H1 (cell line): ENCODE results near the gene FLT4. TPM values are rescaled to one million over a fixed set of nuclear protein-coding genes. Genes with fewer than 3 reads are reported as not detected.

Source experiments
- CTCF ChIA-PET: fragments of 300-600 bp; sonication (Branson Sonifier 250); formaldehyde crosslinking; loops from one replicate; lab custom pipeline; 2021; ENCODE audit not compliant: partially characterized antibody; lab: Charles Lee
- POLR2A ChIA-PET: fragments of 300-600 bp; sonication (Branson Sonifier 250); formaldehyde crosslinking; loops from one replicate; lab custom pipeline; 2021; ENCODE audit warnings: inconsistent platforms; ENCODE audit not compliant: partially characterized antibody; lab: Charles Lee
- DNase-seq, 2 experiments: peaks; one replicate each; pipeline versions ENCODE4 v3.0.0 to v3.0.0-alpha.2; 2010 to 2022; ENCODE audit warnings: low spot score in 2 of 2, low read depth in 1 of 2, mixed read lengths in 1 of 2
- FAIRE-seq: peaks from 2 replicates; lab custom pipeline; 2011; peaks lifted over from hg19 to GRCh38; lab: Jason Lieb, UNC
- H2AFZ ChIP-seq: 2 replicates; pipeline ENCODE4 v1.8.1; 2012; ENCODE audit warnings: low read length, inconsistent platforms
- H2AK5ac ChIP-seq: 2 replicates; pipeline ENCODE4 v1.6.1; 2013; ENCODE audit warnings: low read depth, low read length
- H2BK120ac ChIP-seq: replicated peaks from 2 replicates; pipeline ENCODE3; 2013; ENCODE audit warnings: low read depth, low read length, inconsistent platforms
- H2BK12ac ChIP-seq: 2 replicates; pipeline ENCODE4 v1.6.1; 2013; ENCODE audit warnings: low read depth, low read length
- H2BK15ac ChIP-seq: 2 replicates; pipeline ENCODE4 v1.6.1; 2013; ENCODE audit warnings: low read length
- H2BK20ac ChIP-seq: 2 replicates; pipeline ENCODE4 v1.6.1; 2013; ENCODE audit warnings: low read length
- H2BK5ac ChIP-seq: 2 replicates; pipeline ENCODE4 v1.6.1; 2013; ENCODE audit warnings: low read depth, low read length
- H3K14ac ChIP-seq: 2 replicates; pipeline ENCODE4 v1.6.1; 2013; ENCODE audit warnings: inconsistent platforms; ENCODE audit not compliant: insufficient read length
- H3K18ac ChIP-seq: 2 replicates; pipeline ENCODE4 v1.6.1; 2013; ENCODE audit warnings: low read length; ENCODE audit errors: extremely low read depth
- H3K23ac ChIP-seq: 2 replicates; pipeline ENCODE4 v1.6.1; 2013; ENCODE audit warnings: inconsistent platforms; ENCODE audit not compliant: insufficient read length
- H3K23me2 ChIP-seq: 2 replicates; pipeline ENCODE4 v1.6.1; 2013; ENCODE audit warnings: low read depth, low read length
- H3K27ac ChIP-seq: 2 replicates; pipeline ENCODE4 v1.6.1; 2011; ENCODE audit warnings: low read depth, low read length, inconsistent platforms
- H3K27me3 ChIP-seq, 4 experiments: replicated peaks in 1 of 4; 1 replicate in 1 of 4; 2 replicates in 3 of 4; pipeline versions ENCODE4 v1.6.1 to v1.8.1; 2011 to 2013; ENCODE audit warnings: low read length in 3 of 4, mild to moderate bottlenecking in 3 of 4, inconsistent platforms in 2 of 4, mixed read lengths in 2 of 4, moderate library complexity in 1 of 4; ENCODE audit not compliant: control insufficient read depth in 3 of 4, insufficient read depth in 3 of 4; ENCODE audit errors: extremely low read depth in 1 of 4
- H3K36me3 ChIP-seq, 4 experiments: 2 replicates each; pipeline versions ENCODE4 v1.6.1 to v1.8.1; 2011 to 2013; ENCODE audit warnings: mild to moderate bottlenecking in 4 of 4, low read length in 3 of 4, moderate library complexity in 2 of 4, control low read depth in 1 of 4, inconsistent platforms in 1 of 4; ENCODE audit not compliant: insufficient read depth in 4 of 4, control insufficient read depth in 2 of 4
- H3K4ac ChIP-seq: replicated peaks from 2 replicates; pipeline ENCODE3; 2013; ENCODE audit warnings: low read length, low read depth, mixed read lengths, inconsistent platforms; ENCODE audit not compliant: insufficient read length
- H3K4me1 ChIP-seq, 4 experiments: replicated peaks in 1 of 4; 1 replicate in 1 of 4; 2 replicates in 3 of 4; pipeline versions ENCODE4 v1.6.1 to v1.8.1; 2011 to 2013; ENCODE audit warnings: low read length in 3 of 4, inconsistent platforms in 2 of 4, mixed read lengths in 1 of 4; ENCODE audit not compliant: insufficient read depth in 4 of 4, control insufficient read depth in 3 of 4
- H3K4me2 ChIP-seq, 2 experiments: 2 replicates each; pipeline versions ENCODE4 v1.6.1 to v1.8.1; 2011 to 2013; ENCODE audit warnings: low read depth in 2 of 2, low read length in 2 of 2, control low read depth in 1 of 2, inconsistent platforms in 1 of 2, mild to moderate bottlenecking in 1 of 2; ENCODE audit not compliant: insufficient read depth in 1 of 2
- H3K4me3 ChIP-seq, 4 experiments: fragments of 200-600, 300-600 bp in 1 of 4; sonication (generic), shearing (Covaris generic), sonication (Bioruptor Twin) in 1 of 4; 2 replicates each; pipeline versions ENCODE4 v1.5.1 to v1.8.1; 2011 to 2016; ENCODE audit warnings: low read length in 4 of 4, low read depth in 3 of 4, control low read depth in 2 of 4, inconsistent platforms in 2 of 4, mild to moderate bottlenecking in 2 of 4, mixed read lengths in 1 of 4, moderate library complexity in 1 of 4; ENCODE audit not compliant: insufficient read depth in 2 of 4; ENCODE audit errors: extremely low read depth in 1 of 4
- H3K56ac ChIP-seq: replicated peaks from 2 replicates; pipeline ENCODE3; 2013; ENCODE audit warnings: low read depth, mild to moderate bottlenecking, mixed read lengths, low read length, inconsistent platforms; ENCODE audit not compliant: insufficient read length
- H3K79me1 ChIP-seq: 2 replicates; pipeline ENCODE4 v1.6.1; 2013; ENCODE audit warnings: low read depth, low read length, control low read depth
- H3K79me2 ChIP-seq, 2 experiments: 2 replicates each; pipeline versions ENCODE4 v1.6.1 to v1.8.1; 2012 to 2013; ENCODE audit warnings: low read length in 2 of 2, mild to moderate bottlenecking in 2 of 2, inconsistent platforms in 1 of 2; ENCODE audit not compliant: insufficient read depth in 2 of 2, control insufficient read depth in 1 of 2
- H3K9ac ChIP-seq, 4 experiments: replicated peaks in 1 of 4; 1 replicate in 1 of 4; 2 replicates in 3 of 4; pipeline versions ENCODE4 v1.6.1 to v1.8.1; 2011 to 2013; ENCODE audit warnings: low read depth in 3 of 4, low read length in 3 of 4, control low read depth in 2 of 4, mild to moderate bottlenecking in 2 of 4, moderate library complexity in 2 of 4, inconsistent platforms in 1 of 4; ENCODE audit errors: extremely low read depth in 1 of 4
- H3K9me3 ChIP-seq, 2 experiments: 2 replicates each; pipeline versions ENCODE4 v1.6.1 to v1.8.1; 2012 to 2013; ENCODE audit warnings: mild to moderate bottlenecking in 2 of 2, moderate library complexity in 2 of 2, control low read depth in 1 of 2, inconsistent platforms in 1 of 2, low read depth in 1 of 2, low read length in 1 of 2, mixed read lengths in 1 of 2; ENCODE audit not compliant: insufficient read depth in 2 of 2
- H4K20me1 ChIP-seq, 2 experiments: replicated peaks in 1 of 2; 2 replicates each; pipeline versions ENCODE3 to v1.8.1; 2011 to 2013; ENCODE audit warnings: inconsistent platforms in 2 of 2, low read length in 2 of 2, mild to moderate bottlenecking in 1 of 2; ENCODE audit not compliant: insufficient read depth in 2 of 2, control insufficient read depth in 1 of 2
- H4K5ac ChIP-seq: 2 replicates; pipeline ENCODE4 v1.6.1; 2013; ENCODE audit warnings: low read length, low read depth, mixed read lengths, inconsistent platforms; ENCODE audit not compliant: insufficient read length
- H4K8ac ChIP-seq: 2 replicates; pipeline ENCODE4 v1.8.0; 2013; ENCODE audit warnings: mild to moderate bottlenecking, moderate library complexity, low read length, inconsistent platforms; ENCODE audit not compliant: insufficient read depth; ENCODE audit errors: extremely low read depth
- H4K91ac ChIP-seq: replicated peaks from 2 replicates; pipeline ENCODE3; 2013; ENCODE audit warnings: low read length, mixed read lengths, inconsistent platforms; ENCODE audit not compliant: insufficient read length
- CHD1 ChIP-seq: IDR thresholded peaks from 2 replicates; pipeline ENCODE4 v1.6.1; 2012; ENCODE audit warnings: low read depth, low read length, improper control_type of control experiment
- CREB1 ChIP-seq: IDR thresholded peaks from 2 replicates; pipeline ENCODE4 v1.6.1; 2012; ENCODE audit warnings: inconsistent platforms
- GTF2F1 ChIP-seq: IDR thresholded peaks from 2 replicates; pipeline ENCODE4 v1.6.1; 2012; ENCODE audit warnings: low read depth, low read length, improper control_type of control experiment, borderline replicate concordance
- HDAC6 ChIP-seq: IDR thresholded peaks from one replicate; pipeline ENCODE4 v1.7.1; 2012; ENCODE audit warnings: low read depth, mild to moderate bottlenecking, inconsistent platforms, low read length, moderate library complexity
- JUN ChIP-seq: IDR thresholded peaks from 2 replicates; pipeline ENCODE4 v1.6.1; 2011; ENCODE audit warnings: low read depth, mild to moderate bottlenecking, improper control_type of control experiment, low read length
- KDM5A ChIP-seq: fragments of 200-600 bp; IDR thresholded peaks from 2 replicates; pipeline ENCODE4 v1.7.1; 2012; ENCODE audit warnings: mild to moderate bottlenecking, low read length, inconsistent platforms, mixed read lengths
- MAFK ChIP-seq: IDR thresholded peaks from 2 replicates; pipeline ENCODE4 v1.6.1; 2012; ENCODE audit warnings: low read depth, mild to moderate bottlenecking, improper control_type of control experiment, low read length
- MAX ChIP-seq: IDR thresholded peaks from 2 replicates; pipeline ENCODE4 v1.6.1; 2012; ENCODE audit warnings: inconsistent platforms
- NRF1 ChIP-seq: IDR thresholded peaks from 2 replicates; pipeline ENCODE4 v1.6.1; 2011; ENCODE audit warnings: mild to moderate bottlenecking, low read depth, low read length, improper control_type of control experiment
- RNF2 ChIP-seq: fragments of 200-900, 300-1000 bp; sonication (generic); IDR thresholded peaks from 2 replicates; pipeline ENCODE4 v1.7.1; 2016; ENCODE audit warnings: borderline replicate concordance, low read depth, mild to moderate bottlenecking, antibody characterized with exemption, low read length; ENCODE audit not compliant: poor library complexity, severe bottlenecking; ENCODE audit errors: missing control alignments
- SUZ12 ChIP-seq: fragments of 200-600 bp; sonication (generic); IDR thresholded peaks from 2 replicates; pipeline ENCODE4 v1.6.1; 2012; ENCODE audit warnings: mild to moderate bottlenecking, inconsistent platforms, low read length, moderate library complexity, mixed read lengths
- TCF12 ChIP-seq: IDR thresholded peaks from 2 replicates; pipeline ENCODE4 v1.6.1; 2011; ENCODE audit warnings: low read depth, mild to moderate bottlenecking, low read length
- TEAD4 ChIP-seq: IDR thresholded peaks from 2 replicates; pipeline ENCODE4 v1.6.1; 2012; ENCODE audit warnings: low read depth, low read length, inconsistent platforms, mixed read lengths
- WGBS, 2 experiments: shearing (Covaris generic) in 1 of 2; methylation state at CpG; one replicate each; pipeline versions ENCODE4 v1.1.6 to v1.1.7; 2013 to 2015; ENCODE audit warnings: low lambda C conversion rate in 2 of 2, mixed read lengths in 2 of 2, inconsistent platforms in 1 of 2, low coverage in 1 of 2, missing lambda C conversion rate in 1 of 2; ENCODE audit not compliant: insufficient replicate concordance in 2 of 2, insufficient coverage in 1 of 2, insufficient read length in 1 of 2; ENCODE audit errors: extremely low coverage in 1 of 2, missing lambda C conversion rate in 1 of 2; 5-methylcytosine and 5-hydroxymethylcytosine counted together
- polyA plus RNA-seq, 7 experiments: library from polyadenylated mRNA; depleted of rRNA in 3 of 7; stranded (reverse) in 5 of 7; unstranded in 2 of 7; fragments of >200 nt in 5 of 7; fragments of 200-250 nt in 2 of 7; gene quantifications; 1 replicate in 5 of 7; 2 replicates in 1 of 7; 4 replicates in 1 of 7; pipeline versions ENCODE4 v1.2.1 to v1.2.3, GENCODE V29; 2011 to 2013; ENCODE audit warnings: missing spikeins in 2 of 7, mixed read lengths in 2 of 7
- total RNA-seq: library from RNA; stranded (reverse); fragmentation: NEBNext Ultra II Directional; extraction: Animal tissue kit (Norgen Biotek cat#: 25700); gene quantifications from 2 replicates; pipeline ENCODE4 v1.2.1, GENCODE V29; 2021

The FLT4 gene
- total and polyA plus RNA-seq, 2 of the 8 experiments (the other 6 are each of a cell fraction or from before 2014, with no cell fraction given), result 6.5 to 7.7 TPM

GRCh38 chr5:180609817-180610550, 39.4 kb downstream of the FLT4 start:
- H3K36me3 ChIP-seq, result no peaks in the 10 kb centered on the region
- H4K8ac ChIP-seq, result no peak overlapping the region
- H3K23ac ChIP-seq, result no peak overlapping the region
- no peak overlapping the region for H3K4me3 ChIP-seq
- H4K5ac ChIP-seq, result no peak overlapping the region
- H2BK12ac ChIP-seq, result no peak overlapping the region
- H3K79me2 ChIP-seq, result no peaks in the 10 kb centered on the region
- no peak overlapping the region for H3K27ac ChIP-seq
- no peaks in the 10 kb centered on the region for H3K23me2 ChIP-seq
- no peak overlapping the region for H3K4ac ChIP-seq
- ChIA-PET CTCF (interaction anchor here (0.8 to 7.4 kb wide), 4 partner anchors 11 to 20 kb away, joined by 3 to 52 read pairs (median 4); no protein-coding TSS in a partner anchor), POLR2A (interaction anchor here (1.1 kb wide), 1 partner anchor 10 kb away, joined by 3 read pairs; no protein-coding TSS in a partner anchor)
- no peak overlapping the region for H2BK5ac ChIP-seq
- H2BK20ac ChIP-seq, result no peak overlapping the region
- no peak for DNase-seq
- no peak overlapping the region for H2BK120ac ChIP-seq
- no peak overlapping the region for H3K9ac ChIP-seq
- no peak overlapping the region for H3K4me2 ChIP-seq
- H2BK15ac ChIP-seq, result no peak overlapping the region
- no peak overlapping the region for H3K56ac ChIP-seq
- H3K9me3 ChIP-seq, result no peaks in the 10 kb centered on the region
- no peaks in the 10 kb centered on the region for H3K27me3 ChIP-seq
- no peak overlapping the region for H3K18ac ChIP-seq
- H2AFZ ChIP-seq, result no peak overlapping the region
- no peak overlapping the region for H4K91ac ChIP-seq
- no peak for FAIRE-seq
- no peak overlapping the region for H3K14ac ChIP-seq
- no peaks in the 10 kb centered on the region for H3K79me1 ChIP-seq
- 84% methylated on average over 22 of the region's 23 CpGs; no CpG with 5 or more reads in 1 of the 2 experiments for WGBS, 2 experiments
- H3K4me1 ChIP-seq, result no peaks in the 10 kb centered on the region; a peak in 2 of 7 replicates
- peaks cover 0 to 1% of the 10 kb centered on the region in 2 experiments for H4K20me1 ChIP-seq
- H2AK5ac ChIP-seq, result no peak overlapping the region
- TF ChIP-seq TCF12, result no peak
- no peak for TF ChIP-seq GTF2F1
- TF ChIP-seq JUN, result no peak
- TF ChIP-seq CHD1, result no peak
- no peak for TF ChIP-seq KDM5A
- TF ChIP-seq MAFK, result no peak
- no peak for TF ChIP-seq CREB1
- no peak for TF ChIP-seq TEAD4
- TF ChIP-seq NRF1, result no peak
- TF ChIP-seq HDAC6, result no peak
- TF ChIP-seq MAX, result no peak
- TF ChIP-seq RNF2, result no peak
- TF ChIP-seq SUZ12, result no peak
